HepG2 (cell line): ENCODE data around the gene E2F1. TPM values are rescaled to one million over a fixed set of nuclear protein-coding genes. Genes with fewer than 3 reads are reported as not detected.

Source experiments
- BCL6 ChIP-seq: IDR thresholded peaks from 2 replicates; pipeline ENCODE4 v1.6.1; 2016; ENCODE audit warnings: missing genetic modification reagents, missing compliant biosample characterization
- DR1 ChIP-seq: sonication (generic); formaldehyde crosslinking; IDR thresholded peaks from 2 replicates; pipeline ENCODE4 v1.8.0; 2021; ENCODE audit warnings: mild to moderate bottlenecking, missing genetic modification reagents, inconsistent platforms
- HDAC1 ChIP-seq: sonication (generic); formaldehyde crosslinking; IDR thresholded peaks from 2 replicates; pipeline ENCODE4 v1.5.1; 2020; ENCODE audit warnings: mild to moderate bottlenecking, missing genetic modification reagents
- LCORL ChIP-seq, 2 experiments: fragments of 450-650 bp in 1 of 2; sonication (generic) in 1 of 2; formaldehyde crosslinking in 1 of 2; IDR thresholded peaks; 2 replicates each; pipeline versions ENCODE4 v1.5.0 to v1.6.1; 2017 to 2020; ENCODE audit warnings: antibody characterized with exemption in 1 of 2, missing genetic modification reagents in 1 of 2
- MAFG ChIP-seq: sonication (generic); formaldehyde crosslinking; IDR thresholded peaks from 2 replicates; pipeline ENCODE4 v1.5.1; 2020; ENCODE audit warnings: mild to moderate bottlenecking, missing genetic modification reagents
- MAZ ChIP-seq, 2 experiments: sonication (generic) in 1 of 2; formaldehyde crosslinking in 1 of 2; IDR thresholded peaks; 2 replicates each; pipeline versions ENCODE4 v1.5.0 to v1.6.1; 2012 to 2020; ENCODE audit warnings: low read depth in 2 of 2, mild to moderate bottlenecking in 2 of 2, borderline replicate concordance in 1 of 2, improper control_type of control experiment in 1 of 2, low read length in 1 of 2, missing genetic modification reagents in 1 of 2, moderate library complexity in 1 of 2
- SRSF4 ChIP-seq: fragments of 200-400 bp; formaldehyde crosslinking; IDR thresholded peaks from one replicate; pipeline ENCODE4 v1.6.1; 2018; ENCODE audit warnings: mild to moderate bottlenecking, low read depth, low read length, moderate library complexity; ENCODE audit not compliant: poor library complexity, severe bottlenecking
- SRY ChIP-seq: sonication (generic); formaldehyde crosslinking; IDR thresholded peaks from 2 replicates; pipeline ENCODE4 v1.8.0; 2022; ENCODE audit warnings: mild to moderate bottlenecking, missing genetic modification reagents
- TBX2 ChIP-seq: sonication (generic); formaldehyde crosslinking; IDR thresholded peaks from 2 replicates; pipeline ENCODE4 v1.5.0; 2020; ENCODE audit warnings: missing genetic modification reagents, mild to moderate bottlenecking, borderline replicate concordance
- TGIF2 ChIP-seq: IDR thresholded peaks from 2 replicates; pipeline ENCODE4 v1.6.1; 2016; ENCODE audit warnings: control low read depth, missing compliant biosample characterization
- ZC3H13 ChIP-seq: sonication (generic); formaldehyde crosslinking; IDR thresholded peaks from 2 replicates; pipeline ENCODE4 v1.8.1; 2023; ENCODE audit warnings: mild to moderate bottlenecking, missing genetic modification reagents, moderate library complexity
- ZNF253 ChIP-seq: sonication (generic); formaldehyde crosslinking; IDR thresholded peaks from 2 replicates; pipeline ENCODE4 v1.8.0; 2022; ENCODE audit warnings: mild to moderate bottlenecking, missing genetic modification reagents, borderline replicate concordance
- ZNF317 ChIP-seq: sonication (generic); formaldehyde crosslinking; IDR thresholded peaks from 2 replicates; pipeline ENCODE4 v1.5.0; 2020; ENCODE audit warnings: mild to moderate bottlenecking, missing genetic modification reagents
- polyA plus RNA-seq, 8 experiments: library from polyadenylated mRNA; depleted of rRNA in 3 of 8; stranded (reverse) in 7 of 8; unstranded in 1 of 8; fragments of >200 nt; fragmentation: Illumina TruSeq in 4 of 8; extraction: Trizol in 4 of 8; gene quantifications; 2 replicates each; pipeline versions ENCODE4 v1.2.1 to v1.2.3, GENCODE V29; 2011 to 2016; ENCODE audit warnings: low read depth in 4 of 8, missing spikeins in 1 of 8, mixed read lengths in 1 of 8; ENCODE audit not compliant: insufficient read depth in 1 of 8
- total RNA-seq, 5 experiments: library from RNA; depleted of rRNA; stranded (reverse); fragments of >200 nt; fragmentation: Illumina TruSeq; extraction: Trizol; gene quantifications; 2 replicates each; pipeline ENCODE4 v1.2.3, GENCODE V29; 2016; ENCODE audit warnings: low read depth in 1 of 5
- TF ChIP-seq, protein P1 (sequence below): sonication (generic); formaldehyde crosslinking; IDR thresholded peaks from 2 replicates; pipeline ENCODE4 v1.5.1; 2020; ENCODE audit warnings: missing genetic modification reagents, mild to moderate bottlenecking, borderline replicate concordance
- TF ChIP-seq, protein P2 (sequence below): sonication (generic); formaldehyde crosslinking; IDR thresholded peaks from 2 replicates; pipeline ENCODE4 v1.5.0; 2020; ENCODE audit warnings: missing genetic modification reagents
- TF ChIP-seq, protein P3 (sequence below): sonication (generic); formaldehyde crosslinking; conservative IDR thresholded peaks from 2 replicates; pipeline ENCODE4 v1.4.0; 2020; ENCODE audit warnings: missing genetic modification reagents
- TF ChIP-seq, protein P4 (sequence below): sonication (generic); formaldehyde crosslinking; IDR thresholded peaks from 2 replicates; pipeline ENCODE4 v1.8.0; 2022; ENCODE audit warnings: mild to moderate bottlenecking, missing genetic modification reagents; ENCODE audit not compliant: insufficient replicate concordance
- TF ChIP-seq, protein P5 (sequence below): sonication (generic); formaldehyde crosslinking; IDR thresholded peaks from 2 replicates; pipeline ENCODE4 v1.4.0; 2020; ENCODE audit warnings: mild to moderate bottlenecking, low read depth, missing genetic modification reagents

The E2F1 gene
- total and polyA plus RNA-seq, 2 of the 13 experiments (the other 11 are each of a cell fraction or from before 2014, with no cell fraction given), result 25.5 to 39.4 TPM

DNA sequence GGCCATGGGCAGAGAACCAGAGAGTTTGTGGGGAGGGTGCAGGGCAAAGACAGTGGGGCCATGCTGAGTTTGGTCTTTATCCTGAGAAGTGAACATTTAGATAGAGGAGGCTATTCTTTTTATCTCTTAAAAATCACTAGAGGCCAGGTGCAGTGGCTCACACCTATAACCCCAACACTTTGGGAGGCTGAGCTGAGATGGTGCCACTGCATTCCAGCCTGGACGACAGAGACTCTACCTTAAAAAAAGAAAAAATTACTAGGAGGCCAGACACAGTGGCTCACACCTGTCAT, 25.2 kb upstream of the E2F1 start (continued):
- TF ChIP-seq, protein P1, sequence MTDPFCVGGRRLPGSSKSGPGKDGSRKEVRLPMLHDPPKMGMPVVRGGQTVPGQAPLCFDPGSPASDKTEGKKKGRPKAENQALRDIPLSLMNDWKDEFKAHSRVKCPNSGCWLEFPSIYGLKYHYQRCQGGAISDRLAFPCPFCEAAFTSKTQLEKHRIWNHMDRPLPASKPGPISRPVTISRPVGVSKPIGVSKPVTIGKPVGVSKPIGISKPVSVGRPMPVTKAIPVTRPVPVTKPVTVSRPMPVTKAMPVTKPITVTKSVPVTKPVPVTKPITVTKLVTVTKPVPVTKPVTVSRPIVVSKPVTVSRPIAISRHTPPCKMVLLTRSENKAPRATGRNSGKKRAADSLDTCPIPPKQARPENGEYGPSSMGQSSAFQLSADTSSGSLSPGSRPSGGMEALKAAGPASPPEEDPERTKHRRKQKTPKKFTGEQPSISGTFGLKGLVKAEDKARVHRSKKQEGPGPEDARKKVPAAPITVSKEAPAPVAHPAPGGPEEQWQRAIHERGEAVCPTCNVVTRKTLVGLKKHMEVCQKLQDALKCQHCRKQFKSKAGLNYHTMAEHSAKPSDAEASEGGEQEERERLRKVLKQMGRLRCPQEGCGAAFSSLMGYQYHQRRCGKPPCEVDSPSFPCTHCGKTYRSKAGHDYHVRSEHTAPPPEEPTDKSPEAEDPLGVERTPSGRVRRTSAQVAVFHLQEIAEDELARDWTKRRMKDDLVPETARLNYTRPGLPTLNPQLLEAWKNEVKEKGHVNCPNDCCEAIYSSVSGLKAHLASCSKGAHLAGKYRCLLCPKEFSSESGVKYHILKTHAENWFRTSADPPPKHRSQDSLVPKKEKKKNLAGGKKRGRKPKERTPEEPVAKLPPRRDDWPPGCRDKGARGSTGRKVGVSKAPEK, result peak; percentile 81; the same call in 1 of the 2 replicates
- TF ChIP-seq MAZ (IDR thresholded peaks at IDR 0.05; ENCODE audit: borderline replicate concordance, low read depth, low read length) (no peak), MAZ (CRISPR knock-in tag; IDR thresholded peaks at IDR 0.05; ENCODE audit: low read depth) (no peak), BCL6 (CRISPR knock-in tag) (0 out of 2 replicates have a peak, but pooled peaks have one; percentile 1), ZNF317 (CRISPR knock-in tag) (no peak), ZC3H13 (CRISPR knock-in tag) (no peak), SRY (0 out of 2 replicates have a peak, but pooled peaks have one; percentile 25), HDAC1 (CRISPR knock-in tag) (0 out of 2 replicates have a peak, but pooled peaks have one; percentile 3), SRSF4 (no peak), TGIF2 (CRISPR knock-in tag) (no peak), TBX2 (CRISPR knock-in tag) (0 out of 2 replicates have a peak, but pooled peaks have one; percentile 27), MAFG (CRISPR knock-in tag) (no peak), LCORL (IDR thresholded peaks at IDR 0.05) (no peak), LCORL (CRISPR knock-in tag; IDR thresholded peaks at IDR 0.05) (no peak; the same call in 1 of the 2 replicates), DR1 (CRISPR knock-in tag) (no peak), ZNF253 (CRISPR knock-in tag) (no peak)
- TF ChIP-seq, protein P2, sequence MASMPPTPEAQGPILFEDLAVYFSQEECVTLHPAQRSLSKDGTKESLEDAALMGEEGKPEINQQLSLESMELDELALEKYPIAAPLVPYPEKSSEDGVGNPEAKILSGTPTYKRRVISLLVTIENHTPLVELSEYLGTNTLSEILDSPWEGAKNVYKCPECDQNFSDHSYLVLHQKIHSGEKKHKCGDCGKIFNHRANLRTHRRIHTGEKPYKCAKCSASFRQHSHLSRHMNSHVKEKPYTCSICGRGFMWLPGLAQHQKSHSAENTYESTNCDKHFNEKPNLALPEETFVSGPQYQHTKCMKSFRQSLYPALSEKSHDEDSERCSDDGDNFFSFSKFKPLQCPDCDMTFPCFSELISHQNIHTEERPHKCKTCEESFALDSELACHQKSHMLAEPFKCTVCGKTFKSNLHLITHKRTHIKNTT (CRISPR knock-in tag), result no peak
- TF ChIP-seq, protein P3, sequence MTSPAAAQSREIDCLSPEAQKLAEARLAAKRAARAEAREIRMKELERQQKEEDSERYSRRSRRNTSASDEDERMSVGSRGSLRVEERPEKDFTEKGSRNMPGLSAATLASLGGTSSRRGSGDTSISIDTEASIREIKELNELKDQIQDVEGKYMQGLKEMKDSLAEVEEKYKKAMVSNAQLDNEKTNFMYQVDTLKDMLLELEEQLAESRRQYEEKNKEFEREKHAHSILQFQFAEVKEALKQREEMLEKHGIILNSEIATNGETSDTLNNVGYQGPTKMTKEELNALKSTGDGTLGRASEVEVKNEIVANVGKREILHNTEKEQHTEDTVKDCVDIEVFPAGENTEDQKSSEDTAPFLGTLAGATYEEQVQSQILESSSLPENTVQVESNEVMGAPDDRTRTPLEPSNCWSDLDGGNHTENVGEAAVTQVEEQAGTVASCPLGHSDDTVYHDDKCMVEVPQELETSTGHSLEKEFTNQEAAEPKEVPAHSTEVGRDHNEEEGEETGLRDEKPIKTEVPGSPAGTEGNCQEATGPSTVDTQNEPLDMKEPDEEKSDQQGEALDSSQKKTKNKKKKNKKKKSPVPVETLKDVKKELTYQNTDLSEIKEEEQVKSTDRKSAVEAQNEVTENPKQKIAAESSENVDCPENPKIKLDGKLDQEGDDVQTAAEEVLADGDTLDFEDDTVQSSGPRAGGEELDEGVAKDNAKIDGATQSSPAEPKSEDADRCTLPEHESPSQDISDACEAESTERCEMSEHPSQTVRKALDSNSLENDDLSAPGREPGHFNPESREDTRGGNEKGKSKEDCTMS (CRISPR knock-in tag), result no peak
- TF ChIP-seq, protein P4, sequence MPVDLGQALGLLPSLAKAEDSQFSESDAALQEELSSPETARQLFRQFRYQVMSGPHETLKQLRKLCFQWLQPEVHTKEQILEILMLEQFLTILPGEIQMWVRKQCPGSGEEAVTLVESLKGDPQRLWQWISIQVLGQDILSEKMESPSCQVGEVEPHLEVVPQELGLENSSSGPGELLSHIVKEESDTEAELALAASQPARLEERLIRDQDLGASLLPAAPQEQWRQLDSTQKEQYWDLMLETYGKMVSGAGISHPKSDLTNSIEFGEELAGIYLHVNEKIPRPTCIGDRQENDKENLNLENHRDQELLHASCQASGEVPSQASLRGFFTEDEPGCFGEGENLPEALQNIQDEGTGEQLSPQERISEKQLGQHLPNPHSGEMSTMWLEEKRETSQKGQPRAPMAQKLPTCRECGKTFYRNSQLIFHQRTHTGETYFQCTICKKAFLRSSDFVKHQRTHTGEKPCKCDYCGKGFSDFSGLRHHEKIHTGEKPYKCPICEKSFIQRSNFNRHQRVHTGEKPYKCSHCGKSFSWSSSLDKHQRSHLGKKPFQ (CRISPR knock-in tag), result no peak
- TF ChIP-seq, protein P5, sequence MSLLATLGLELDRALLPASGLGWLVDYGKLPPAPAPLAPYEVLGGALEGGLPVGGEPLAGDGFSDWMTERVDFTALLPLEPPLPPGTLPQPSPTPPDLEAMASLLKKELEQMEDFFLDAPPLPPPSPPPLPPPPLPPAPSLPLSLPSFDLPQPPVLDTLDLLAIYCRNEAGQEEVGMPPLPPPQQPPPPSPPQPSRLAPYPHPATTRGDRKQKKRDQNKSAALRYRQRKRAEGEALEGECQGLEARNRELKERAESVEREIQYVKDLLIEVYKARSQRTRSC (CRISPR knock-in tag), result no peak
